Neural cell (in vitro differentiated cells): ENCODE measurements around the gene TLL2.

Experiments used
- EP300 ChIP-seq: fragments of 450-650 bp; conservative IDR thresholded peaks from 2 replicates; pipeline ENCODE4 v1.6.1; 2014; ENCODE audit warnings: antibody characterized with exemption, mild to moderate bottlenecking, moderate library complexity; ENCODE audit not compliant: poor library complexity, severe bottlenecking
- EZH2 ChIP-seq: fragments of 200-600, 300-800 bp; shearing (Covaris generic), sonication (generic); IDR thresholded peaks from 2 replicates; pipeline ENCODE4 v1.6.1; 2014; ENCODE audit warnings: antibody characterized with exemption, low read length, borderline replicate concordance, mild to moderate bottlenecking; ENCODE audit not compliant: insufficient read depth, poor library complexity, severe bottlenecking
- MXI1 ChIP-seq: fragments of 450-650 bp; conservative IDR thresholded peaks from 2 replicates; pipeline ENCODE4 v1.6.1; 2014; ENCODE audit warnings: antibody characterized with exemption, mild to moderate bottlenecking; ENCODE audit not compliant: poor library complexity, severe bottlenecking
- POLR2AphosphoS5 ChIP-seq: IDR thresholded peaks from 2 replicates; pipeline ENCODE4 v1.6.1; 2012
- REST ChIP-seq: IDR thresholded peaks from 2 replicates; pipeline ENCODE4 v1.6.1; 2012; ENCODE audit warnings: borderline replicate concordance
- TF ChIP-seq, protein P1 (sequence below): fragments of 450-650 bp; IDR thresholded peaks from 2 replicates; pipeline ENCODE4 v1.5.1; 2014; ENCODE audit warnings: antibody characterized with exemption, mild to moderate bottlenecking, moderate library complexity; ENCODE audit not compliant: poor library complexity, severe bottlenecking

DNA sequence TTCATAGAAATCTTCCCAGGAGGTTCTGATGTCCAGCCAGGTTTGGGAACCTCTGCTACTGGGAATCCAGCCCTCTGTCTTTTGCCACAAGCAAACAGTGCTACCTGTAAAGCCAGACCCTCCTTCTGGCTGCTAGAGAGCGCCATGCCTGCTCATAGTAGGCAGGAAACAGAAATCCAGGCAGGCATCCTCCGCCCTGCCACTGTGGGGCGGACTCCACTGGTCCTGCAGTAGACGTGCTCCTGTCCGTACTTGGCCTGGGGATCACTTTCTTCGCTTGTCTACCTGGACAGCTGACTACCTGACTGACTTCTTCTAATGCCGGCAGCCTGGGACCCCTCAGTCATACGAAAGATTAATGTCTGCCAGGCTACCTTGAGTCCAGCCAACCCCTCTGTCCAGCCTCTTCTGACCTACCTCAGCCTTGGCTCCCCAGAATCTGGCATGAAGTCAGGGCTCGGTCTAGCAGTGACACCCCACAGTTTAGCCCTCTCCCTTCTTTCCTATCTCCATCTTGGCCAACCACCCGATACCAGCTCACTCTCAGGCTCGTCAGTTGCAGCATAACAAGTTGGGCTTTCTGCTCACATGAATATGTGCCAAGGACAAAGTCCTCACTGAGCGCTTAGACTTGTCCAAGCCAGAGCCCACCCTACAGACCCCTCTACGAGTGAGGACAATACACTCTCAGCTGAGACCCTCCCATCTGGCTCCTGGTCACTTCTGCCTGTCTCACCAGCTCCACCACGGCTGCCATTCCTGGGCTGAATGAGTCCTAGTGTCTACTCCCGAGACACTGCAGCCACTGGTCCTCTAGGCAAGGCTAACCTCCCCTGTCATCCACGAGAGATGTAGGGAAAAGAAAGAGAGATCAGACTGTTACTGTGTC, 111.1 kb downstream of the TLL2 start:
- TF ChIP-seq POLR2AphosphoS5 (no peak), EP300 (no peak), EZH2 (no peak), MXI1 (no peak), REST (no peak)
- TF ChIP-seq, protein P1, sequence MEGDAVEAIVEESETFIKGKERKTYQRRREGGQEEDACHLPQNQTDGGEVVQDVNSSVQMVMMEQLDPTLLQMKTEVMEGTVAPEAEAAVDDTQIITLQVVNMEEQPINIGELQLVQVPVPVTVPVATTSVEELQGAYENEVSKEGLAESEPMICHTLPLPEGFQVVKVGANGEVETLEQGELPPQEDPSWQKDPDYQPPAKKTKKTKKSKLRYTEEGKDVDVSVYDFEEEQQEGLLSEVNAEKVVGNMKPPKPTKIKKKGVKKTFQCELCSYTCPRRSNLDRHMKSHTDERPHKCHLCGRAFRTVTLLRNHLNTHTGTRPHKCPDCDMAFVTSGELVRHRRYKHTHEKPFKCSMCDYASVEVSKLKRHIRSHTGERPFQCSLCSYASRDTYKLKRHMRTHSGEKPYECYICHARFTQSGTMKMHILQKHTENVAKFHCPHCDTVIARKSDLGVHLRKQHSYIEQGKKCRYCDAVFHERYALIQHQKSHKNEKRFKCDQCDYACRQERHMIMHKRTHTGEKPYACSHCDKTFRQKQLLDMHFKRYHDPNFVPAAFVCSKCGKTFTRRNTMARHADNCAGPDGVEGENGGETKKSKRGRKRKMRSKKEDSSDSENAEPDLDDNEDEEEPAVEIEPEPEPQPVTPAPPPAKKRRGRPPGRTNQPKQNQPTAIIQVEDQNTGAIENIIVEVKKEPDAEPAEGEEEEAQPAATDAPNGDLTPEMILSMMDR: no peak
